CD4-positive, alpha-beta T cell treated with Interleukin-15 for 1 hour (primary cell): ENCODE data around the gene NOP9.

ENCODE experiments used
- DNase-seq: peaks from one replicate; pipeline ENCODE4 v3.0.0-alpha.2; 2020

NOP9 gene

GRCh38 chr14:24284501-24285035 lies 15.1 kb upstream of the NOP9 start:
- no peak for DNase-seq

DNA sequence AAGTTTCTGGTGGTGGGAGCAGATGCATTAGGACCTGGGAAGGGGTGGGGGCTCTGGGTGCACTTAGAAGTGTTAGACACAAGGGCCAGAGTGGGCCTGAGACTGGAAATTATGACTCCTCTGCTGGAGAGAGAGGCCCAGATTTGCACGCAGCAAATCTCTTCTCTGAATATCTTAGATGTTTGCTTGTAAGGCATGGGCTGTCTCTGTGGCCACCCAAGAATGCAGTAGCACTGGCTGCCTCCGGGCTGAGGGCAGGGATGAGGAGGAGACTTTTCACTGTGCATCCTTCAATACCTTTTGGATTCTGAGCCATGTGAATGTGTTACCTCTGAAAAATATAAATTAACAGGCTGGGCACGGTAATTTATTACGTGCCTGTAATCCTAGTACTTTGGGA lies 14.3 kb upstream of the NOP9 start:
- DNase-seq = no peak

- no peak for DNase-seq
These were observed 12.7 kb upstream of the NOP9 start for GRCh38 chr14:24286996-24287395.

DNA sequence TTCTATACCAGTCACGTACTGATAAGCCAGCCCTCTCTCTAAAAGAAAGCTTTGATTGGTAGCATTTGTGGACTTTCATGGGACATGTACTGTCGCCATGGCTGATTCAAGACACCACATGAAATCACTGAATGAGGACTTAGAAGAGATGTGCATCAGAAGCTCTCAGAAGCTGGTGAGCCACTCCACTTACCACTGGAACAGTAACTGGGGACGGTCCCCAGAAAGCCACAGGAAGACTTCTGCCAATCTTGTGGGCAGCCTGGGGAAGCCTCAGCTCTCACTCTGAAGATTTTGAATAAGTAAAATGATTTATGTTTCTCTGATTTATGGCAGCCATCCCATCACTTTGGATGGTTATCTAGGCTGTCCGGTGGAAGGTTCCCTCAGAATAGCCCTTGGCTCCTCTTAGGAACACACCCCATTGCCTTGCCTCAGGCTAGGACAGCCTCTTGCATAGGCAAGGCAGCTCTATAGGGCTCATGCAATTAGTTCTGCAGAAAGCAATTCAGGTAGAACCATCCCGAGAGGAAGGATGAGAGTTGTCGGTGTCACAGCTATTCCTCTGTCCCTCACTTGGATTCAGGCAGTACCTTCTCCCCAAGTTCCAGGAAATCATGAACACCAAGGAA lies 9.9 kb upstream of the NOP9 start:
- no peak for DNase-seq

DNA sequence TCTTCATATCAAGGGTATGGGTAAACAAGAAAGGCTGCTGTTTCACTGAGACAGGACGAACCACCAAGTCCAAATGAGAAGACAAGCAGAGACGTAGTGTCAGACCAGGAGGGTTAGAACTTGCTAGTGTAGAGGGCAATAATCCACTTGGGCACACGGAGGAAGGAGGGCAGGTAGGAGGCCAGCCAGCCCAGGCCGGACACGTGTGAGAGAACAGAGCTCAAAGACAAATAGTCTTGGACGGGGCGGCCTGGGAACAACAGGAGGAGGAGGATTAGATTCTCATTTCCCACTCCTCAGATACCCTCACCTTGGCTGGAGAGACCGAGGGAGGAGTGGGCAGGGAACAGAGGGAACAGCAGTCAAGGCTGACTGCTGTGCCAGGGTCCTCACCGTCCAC lies 8.9 kb upstream of the NOP9 start:
- DNase-seq = no peak

DNA sequence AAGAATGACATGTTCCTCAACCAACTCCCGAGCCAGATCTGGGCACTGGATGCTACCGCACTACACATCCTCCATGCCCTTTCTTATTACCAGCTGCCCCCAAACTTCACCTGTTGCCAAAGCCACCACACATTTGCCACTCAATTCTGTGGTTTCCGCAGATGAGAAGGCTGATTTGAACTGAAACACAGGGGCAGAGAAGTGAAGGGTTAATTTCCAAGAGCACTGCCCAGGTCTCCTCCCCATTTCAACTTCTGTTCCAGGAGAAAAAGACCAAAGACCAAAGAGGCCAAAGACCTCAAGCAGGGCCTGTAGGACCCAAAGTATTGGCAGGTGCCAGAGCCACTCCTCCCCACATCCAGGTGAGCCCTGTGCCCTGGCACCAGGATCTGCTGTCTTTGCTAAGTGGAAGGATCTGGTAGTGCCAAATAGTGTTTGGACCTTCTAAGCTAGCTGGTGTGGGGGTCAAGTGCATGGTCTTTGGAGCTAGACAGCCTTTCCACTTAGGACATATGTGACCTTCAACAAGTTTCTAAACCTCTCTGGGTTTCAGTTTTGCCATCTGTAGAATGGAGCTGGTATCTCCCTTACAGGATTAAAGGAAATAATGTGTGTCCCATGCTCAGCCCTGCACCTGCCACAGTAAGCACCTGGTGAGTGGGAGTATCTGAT lies 8.1 kb upstream of the NOP9 start:
- no peak for DNase-seq

DNA sequence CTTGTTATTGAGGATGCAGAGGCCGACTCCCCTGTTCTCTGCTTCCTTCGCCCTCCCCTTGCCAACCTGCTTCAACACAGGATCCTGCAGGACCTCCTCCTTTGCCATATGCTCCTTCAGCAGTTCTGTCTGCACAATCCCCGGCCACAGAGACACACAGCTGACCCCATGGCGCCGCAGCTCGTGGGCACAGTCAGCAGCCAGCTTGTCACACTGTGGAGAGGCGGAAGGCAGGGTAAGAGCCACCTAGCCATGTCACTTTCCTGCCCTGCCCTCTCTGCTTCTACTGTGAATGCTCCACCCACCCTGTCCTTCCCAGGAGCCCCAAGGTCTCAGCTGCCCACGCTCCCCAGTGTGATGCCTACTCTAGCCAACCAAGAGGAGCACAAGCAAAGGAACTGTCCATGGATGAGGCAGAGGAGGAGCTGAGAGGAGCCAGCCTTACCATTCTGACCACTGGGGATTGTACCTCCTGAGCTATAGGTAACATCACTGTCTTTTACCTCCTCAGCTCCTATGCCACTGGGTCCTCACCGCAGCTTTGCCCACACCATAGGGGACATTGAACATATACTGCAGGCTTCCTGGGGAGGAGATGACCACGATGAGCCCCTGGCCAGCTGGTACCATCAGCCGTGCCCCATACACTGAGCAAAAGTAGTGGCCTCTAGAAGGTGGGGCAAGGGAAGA lies 7.4 kb upstream of the NOP9 start:
- no peak for DNase-seq

GRCh38 chr14:24293525-24293924 lies 6.1 kb upstream of the NOP9 start:
- no peak for DNase-seq

GRCh38 chr14:24296341-24297157 lies 3.1 kb upstream of the NOP9 start:
- peak; percentile 80 for DNase-seq

DNA sequence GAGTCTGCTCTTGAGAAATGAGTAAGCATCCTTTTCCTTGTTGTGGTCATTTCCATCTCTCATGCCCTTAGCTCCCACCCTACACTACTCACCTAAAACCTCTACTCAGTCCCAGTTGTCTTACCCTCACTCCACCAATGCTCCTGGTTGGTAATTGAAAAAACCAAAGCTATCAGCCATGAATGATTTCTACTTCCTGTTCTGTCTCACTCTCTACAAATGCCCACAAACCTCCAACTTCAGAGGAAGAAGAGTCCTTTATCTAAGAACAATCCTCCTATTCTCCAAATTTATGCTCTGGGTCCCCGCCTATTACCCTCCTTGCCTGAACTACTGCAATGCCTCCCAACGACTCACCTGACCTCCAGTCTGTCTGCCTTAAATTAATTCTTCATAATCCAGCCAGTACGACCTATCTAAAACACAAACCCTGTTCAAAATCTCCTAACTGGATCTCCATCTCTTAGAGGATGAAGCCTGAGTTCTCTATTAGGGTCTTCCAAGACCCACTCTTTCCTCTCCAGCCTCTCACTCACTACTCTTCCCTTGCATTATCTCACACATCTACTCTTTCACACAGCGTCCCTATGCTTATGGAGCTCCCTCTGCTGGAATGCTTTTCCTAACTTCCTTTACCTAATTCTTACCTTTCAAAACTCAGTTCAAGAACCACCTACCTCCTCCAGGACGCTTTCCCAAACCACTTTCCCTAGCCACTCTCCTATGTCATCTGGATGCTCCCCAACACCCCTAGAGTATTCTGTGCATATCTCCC lies 2.3 kb upstream of the NOP9 start:
- DNase-seq = no peak

GRCh38 chr14:24298892-24299254 lies 777 bp upstream of the NOP9 start:
- no peak for DNase-seq

GRCh38 chr14:24300326-24300980 lies 803 bp downstream of the NOP9 start:
- DNase-seq = no peak

GRCh38 chr14:24304019-24304387 lies 4.4 kb downstream of the NOP9 start:
- no peak for DNase-seq

DNA sequence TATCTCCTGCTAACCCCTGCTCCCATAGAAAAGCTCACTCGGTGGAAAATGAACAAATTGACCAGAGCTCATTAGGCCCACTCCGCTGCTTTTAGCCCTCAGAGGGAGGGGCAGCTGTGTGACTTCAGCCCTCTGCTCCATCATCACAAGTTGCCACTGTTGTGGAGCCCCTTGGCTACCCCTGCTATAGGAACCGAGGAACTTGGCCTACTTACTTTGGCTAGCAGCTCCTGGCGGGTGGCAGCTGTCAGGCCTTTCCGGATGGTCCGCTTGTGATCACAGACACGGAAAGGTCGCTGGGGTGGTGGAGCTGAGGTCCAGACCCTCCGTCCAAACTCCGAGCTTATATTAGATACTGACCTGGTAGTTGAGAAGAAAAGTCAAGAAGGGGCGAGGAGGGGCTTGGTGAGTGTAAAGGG lies 7.5 kb downstream of the NOP9 start:
- no peak for DNase-seq

DNA sequence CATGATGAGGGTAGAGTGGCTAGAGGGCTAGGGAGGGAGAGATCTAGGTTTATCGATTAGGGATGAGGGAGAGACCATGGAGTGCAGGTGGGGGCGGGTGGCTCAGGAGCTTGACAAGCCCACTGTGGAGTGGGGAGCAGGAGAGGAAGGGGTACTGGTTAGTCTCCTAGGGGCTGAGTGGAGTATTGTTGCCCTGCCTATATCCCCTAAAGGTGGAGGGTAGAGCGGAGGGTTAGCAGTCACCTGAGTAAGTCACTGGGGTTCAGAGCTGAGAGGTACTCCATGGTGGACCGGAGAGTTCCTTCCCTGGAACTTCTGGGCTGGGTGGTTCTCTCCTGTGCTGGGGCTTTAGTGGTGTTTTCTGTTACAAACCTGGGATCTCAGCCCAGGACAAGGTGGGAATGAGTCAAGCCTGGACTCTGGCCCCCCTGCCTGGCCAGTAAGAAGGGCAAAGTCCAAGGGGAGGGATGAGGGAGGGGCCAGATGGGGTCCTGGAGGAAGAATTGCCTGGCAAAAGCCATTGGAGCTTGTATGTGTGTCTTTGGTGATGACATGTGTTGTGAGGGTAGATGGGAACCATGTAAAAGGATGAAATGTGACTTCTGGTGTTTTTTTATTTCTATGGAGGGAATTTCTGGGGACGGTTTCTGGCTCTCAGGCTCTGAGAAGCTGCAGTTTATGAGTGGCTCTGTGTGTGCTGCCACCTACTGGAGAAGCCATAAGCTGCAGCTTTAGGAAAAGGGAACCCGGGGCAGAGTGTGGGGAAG lies 8.1 kb downstream of the NOP9 start, which contains the start of gene CIDEB:
Gene CIDEB, minus strand, starts transcription at position 403 of the 767 bp plus-strand sequence. Its CDS starts 119 bp downstream, at position 284.
- DNase-seq = peak; percentile 63

DNA sequence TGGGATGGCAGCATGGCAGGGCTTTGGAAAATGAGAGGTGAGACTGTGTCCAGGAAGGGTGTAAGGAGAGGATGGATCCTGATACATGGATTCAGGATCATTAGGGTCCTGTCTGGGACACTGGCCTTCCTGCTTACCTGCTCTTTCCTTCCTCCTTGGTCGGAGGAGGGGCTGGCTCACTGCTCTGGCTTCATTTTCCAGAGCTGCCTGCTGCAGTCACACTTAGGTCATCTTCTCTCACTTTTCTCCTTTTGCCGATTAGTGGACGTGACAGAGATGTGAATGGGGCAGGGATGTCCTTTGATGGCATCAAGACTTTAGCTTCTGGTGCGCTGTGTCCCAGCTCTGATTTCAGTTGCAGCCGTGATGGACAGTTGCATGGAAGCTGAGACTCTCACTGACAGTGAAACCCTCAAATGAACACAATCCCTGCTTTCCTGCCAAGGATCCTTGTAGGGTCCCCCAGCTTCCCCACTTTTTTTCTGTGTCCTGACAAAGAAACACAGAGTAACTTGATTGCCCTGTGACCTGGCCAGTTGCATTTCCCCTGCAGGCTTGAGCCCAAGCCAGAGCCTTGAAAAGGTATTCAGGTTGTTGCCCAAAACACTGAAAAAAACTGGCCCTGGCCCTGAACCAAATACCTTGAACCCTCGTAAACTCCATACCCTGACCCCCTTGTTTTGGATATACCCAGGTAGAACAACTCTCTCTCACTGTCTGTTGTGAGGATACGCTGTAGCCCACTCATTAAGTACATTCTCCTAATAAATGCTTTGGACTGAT lies 8.9 kb downstream of the NOP9 start:
- no peak for DNase-seq

DNA sequence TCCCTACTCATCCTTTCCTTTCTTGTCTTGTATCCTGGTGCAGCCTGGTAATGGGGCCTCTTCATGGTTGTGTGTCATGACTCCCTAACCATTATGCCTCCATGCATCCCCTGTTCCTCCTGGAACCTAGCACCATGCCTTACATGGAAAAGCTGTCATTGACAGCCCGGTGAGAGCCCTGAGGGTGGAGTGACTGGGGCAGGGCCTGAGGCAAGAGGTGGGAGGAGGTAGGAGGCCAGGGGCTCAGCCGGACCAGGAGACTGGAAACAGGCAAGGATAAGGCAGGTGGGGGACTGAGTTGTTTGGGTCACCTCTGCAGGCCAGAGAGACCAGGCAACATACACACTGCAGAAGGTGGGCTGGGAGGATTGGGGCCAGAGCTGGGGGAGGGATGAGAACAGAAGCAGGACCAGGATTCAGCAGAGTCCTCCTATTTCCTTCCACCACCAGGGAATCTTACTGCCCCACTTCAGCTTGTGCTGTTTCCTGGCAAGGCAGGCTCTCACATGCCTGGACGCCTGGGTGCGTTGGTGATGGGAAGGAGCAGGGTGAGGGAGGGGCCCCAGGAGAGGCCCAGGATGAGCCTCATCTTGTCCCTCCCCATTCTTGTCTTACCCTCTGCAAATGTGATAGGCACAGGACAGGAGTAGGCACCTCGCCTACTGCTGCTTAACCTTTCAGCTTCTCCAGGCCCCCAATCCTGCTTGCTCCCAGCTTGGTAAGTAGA lies 10.1 kb downstream of the NOP9 start, which contains the start of gene LTB4R2:
Gene LTB4R2, plus strand, starts transcription at position 603 of the 727 bp plus-strand sequence. CDS start 525 bp downstream, outside the sequence.
- no peak for DNase-seq

GRCh38 chr14:24310265-24310645 lies 10.6 kb downstream of the NOP9 start:
- no peak for DNase-seq
